Coronary artery (tissue), 2 donors: Measurements from ENCODE around the gene NOSTRIN.

Source experiments
- DNase-seq: peaks from one replicate; pipeline ENCODE4 v3.0.0-alpha.2; 2017; ENCODE audit warnings: low spot score
- H3K27ac ChIP-seq, 2 donors: fragments of 200-600 bp; sonication (generic); one replicate each; pipeline ENCODE4 v1.5.1; 2016 to 2019
- H3K4me3 ChIP-seq: fragments of 200-600 bp; sonication (generic); 2 replicates; pipeline ENCODE4 v1.5.1; 2016; ENCODE audit warnings: mild to moderate bottlenecking, moderate library complexity
- CTCF ChIP-seq: fragments of 200-600 bp; sonication (generic); IDR thresholded peaks from one replicate; pipeline ENCODE4 v1.5.1; 2019; ENCODE audit warnings: antibody characterized with exemption

The NOSTRIN gene

GRCh38 chr2:168819050-168819715, 16.7 kb downstream of the NOSTRIN start:
- no peak overlapping the region for H3K27ac ChIP-seq
- H3K4me3 ChIP-seq = no peak overlapping the region
- TF ChIP-seq CTCF = no peak
- DNase-seq = no peak

- Histone ChIP-seq H3K4me3 (no peak overlapping the region), H3K27ac (no peak overlapping the region)
- TF ChIP-seq CTCF = no peak
- no peak for DNase-seq
Measured at GRCh38 chr2:168819829-168820489, 17.5 kb downstream of the NOSTRIN start.

- DNase-seq = no peak
- Histone ChIP-seq H3K27ac (no peak overlapping the region), H3K4me3 (no peak overlapping the region)
- TF ChIP-seq CTCF = no peak
Measured at GRCh38 chr2:168821577-168821976, 19.1 kb downstream of the NOSTRIN start.

- Histone ChIP-seq H3K27ac (no peak overlapping the region), H3K4me3 (no peak overlapping the region)
- DNase-seq = no peak
- no peak for TF ChIP-seq CTCF
Measured at GRCh38 chr2:168821992-168822391, 19.6 kb downstream of the NOSTRIN start.

- no peak for DNase-seq
- TF ChIP-seq CTCF = no peak
- H3K27ac ChIP-seq = no peak overlapping the region
Measured at GRCh38 chr2:168825126-168825525, 22.7 kb downstream of the NOSTRIN start.

GRCh38 chr2:168830958-168831357, 28.5 kb downstream of the NOSTRIN start:
- Histone ChIP-seq H3K27ac (no peak overlapping the region), H3K4me3 (no peak overlapping the region)
- no peak for TF ChIP-seq CTCF
- DNase-seq = no peak

More at GRCh38 chr2:168825126-168825525, 22.7 kb downstream of the NOSTRIN start:
- H3K4me3 ChIP-seq = no peak overlapping the region

GRCh38 chr2:168831662-168832061, 29.2 kb downstream of the NOSTRIN start:
- no peak for TF ChIP-seq CTCF
- Histone ChIP-seq H3K27ac (no peak overlapping the region), H3K4me3 (no peak overlapping the region)
- no peak for DNase-seq
